H9 (cell line): ENCODE measurements around the gene BTBD1. TPM values are rescaled to one million over a fixed set of nuclear protein-coding genes. Genes with fewer than 3 reads are reported as not detected.

ENCODE experiments used
- DNase-seq: peaks from one replicate; pipeline ENCODE4 v3.0.0-alpha.2; 2017
- H2AFZ ChIP-seq: one replicate; pipeline ENCODE4 v1.6.1; 2013; ENCODE audit warnings: mild to moderate bottlenecking, low read length, control low read depth, moderate library complexity
- H2AK5ac ChIP-seq: 2 replicates; pipeline ENCODE4 v1.6.1; 2013; ENCODE audit warnings: low read length, control low read depth, mixed read lengths; ENCODE audit not compliant: insufficient read length
- H2BK120ac ChIP-seq: one replicate; pipeline ENCODE4 v1.6.1; 2013; ENCODE audit warnings: low read depth, mild to moderate bottlenecking, low read length, control low read depth, inconsistent platforms; ENCODE audit not compliant: poor library complexity, severe bottlenecking
- H2BK12ac ChIP-seq: 2 replicates; pipeline ENCODE4 v1.6.1; 2013; ENCODE audit warnings: low read length, control low read depth, mixed read lengths, low read depth; ENCODE audit not compliant: insufficient read length
- H2BK15ac ChIP-seq: 2 replicates; pipeline ENCODE4 v1.6.1; 2013; ENCODE audit warnings: low read depth, low read length, control low read depth
- H2BK20ac ChIP-seq: one replicate; pipeline ENCODE4 v1.6.1; 2013; ENCODE audit warnings: low read depth, mild to moderate bottlenecking, low read length, control low read depth, inconsistent platforms; ENCODE audit not compliant: poor library complexity, severe bottlenecking
- H2BK5ac ChIP-seq: 2 replicates; pipeline ENCODE4 v1.6.1; 2013; ENCODE audit warnings: low read length, control low read depth, mixed read lengths; ENCODE audit not compliant: insufficient read length
- H3K14ac ChIP-seq: 2 replicates; pipeline ENCODE4 v1.6.1; 2013; ENCODE audit warnings: low read length, control low read depth; ENCODE audit not compliant: insufficient read depth
- H3K18ac ChIP-seq: 2 replicates; pipeline ENCODE4 v1.6.1; 2013; ENCODE audit warnings: low read depth, mild to moderate bottlenecking, mixed read lengths, low read length, control low read depth; ENCODE audit not compliant: insufficient read length
- H3K23ac ChIP-seq: 2 replicates; pipeline ENCODE4 v1.6.1; 2013; ENCODE audit warnings: low read length, control low read depth, mixed read lengths, low read depth; ENCODE audit not compliant: insufficient read length
- H3K23me2 ChIP-seq: 2 replicates; pipeline ENCODE4 v1.6.1; 2013; ENCODE audit warnings: low read depth, mild to moderate bottlenecking, mixed read lengths, low read length, control low read depth; ENCODE audit not compliant: insufficient read length, poor library complexity, severe bottlenecking
- H3K27ac ChIP-seq: 2 replicates; pipeline ENCODE4 v1.5.1; 2013; ENCODE audit warnings: low read length, control low read depth, mixed read lengths, low read depth; ENCODE audit not compliant: insufficient read length
- H3K27me3 ChIP-seq: 2 replicates; pipeline ENCODE4 v1.6.1; 2013; ENCODE audit warnings: low read length, control low read depth, inconsistent platforms; ENCODE audit not compliant: insufficient read depth
- H3K4ac ChIP-seq: 2 replicates; pipeline ENCODE4 v1.6.1; 2013; ENCODE audit warnings: low read depth, mild to moderate bottlenecking, control low read depth, inconsistent platforms, low read length, moderate library complexity
- H3K4me1 ChIP-seq: 2 replicates; pipeline ENCODE4 v1.6.1; 2013; ENCODE audit warnings: low read length, control low read depth, inconsistent platforms; ENCODE audit not compliant: insufficient read depth
- H3K4me2 ChIP-seq: 2 replicates; pipeline ENCODE4 v1.6.1; 2013; ENCODE audit warnings: low read length, control low read depth, mixed read lengths; ENCODE audit not compliant: insufficient read length, insufficient read depth
- H3K56ac ChIP-seq: 2 replicates; pipeline ENCODE4 v1.6.1; 2013; ENCODE audit warnings: low read depth, mild to moderate bottlenecking, mixed read lengths, low read length, control low read depth; ENCODE audit not compliant: insufficient read length
- H3K79me1 ChIP-seq: 2 replicates; pipeline ENCODE4 v1.6.1; 2013; ENCODE audit warnings: low read depth, mild to moderate bottlenecking, moderate library complexity, low read length, control low read depth, inconsistent platforms; ENCODE audit not compliant: insufficient read depth, poor library complexity, severe bottlenecking
- H3K79me2 ChIP-seq: 2 replicates; pipeline ENCODE4 v1.6.1; 2013; ENCODE audit warnings: low read length, control low read depth, inconsistent platforms; ENCODE audit not compliant: insufficient read depth
- H3K9ac ChIP-seq: 2 replicates; pipeline ENCODE4 v1.6.1; 2013; ENCODE audit warnings: low read length, control low read depth, mixed read lengths; ENCODE audit not compliant: insufficient read length; ENCODE audit errors: extremely low read depth
- H3K9me3 ChIP-seq: one replicate; pipeline ENCODE4 v1.6.1; 2013; ENCODE audit warnings: low read depth, low read length, inconsistent platforms; ENCODE audit not compliant: control insufficient read depth
- H3T11ph ChIP-seq: one replicate; pipeline ENCODE4 v1.6.1; 2013; ENCODE audit warnings: mild to moderate bottlenecking, low read length, control low read depth, inconsistent platforms
- H4K20me1 ChIP-seq: one replicate; pipeline ENCODE4 v1.6.1; 2013; ENCODE audit not compliant: control insufficient read depth, insufficient read length, insufficient read depth
- H4K5ac ChIP-seq: 2 replicates; pipeline ENCODE4 v1.6.1; 2013; ENCODE audit warnings: low read depth, mild to moderate bottlenecking, mixed read lengths, low read length, control low read depth; ENCODE audit not compliant: insufficient read length
- H4K8ac ChIP-seq: replicated peaks from 2 replicates; pipeline ENCODE4 v1.6.1; 2013; ENCODE audit warnings: low read length, control low read depth, mixed read lengths, low read depth; ENCODE audit not compliant: insufficient read length
- H4K91ac ChIP-seq: 2 replicates; pipeline ENCODE4 v1.6.1; 2013; ENCODE audit warnings: low read depth, mild to moderate bottlenecking, moderate library complexity, mixed read lengths, low read length, control low read depth; ENCODE audit not compliant: insufficient read length
- H3K27ac Mint-ChIP-seq, 3 experiments: 2 replicates in 2 of 3; 3 replicates in 1 of 3; pipeline ENCODE4 v1.8.0; 2020 to 2021; ENCODE audit warnings: mixed read lengths in 3 of 3, mild to moderate bottlenecking in 1 of 3, moderate library complexity in 1 of 3
- H3K27me3 Mint-ChIP-seq: 2 replicates; pipeline ENCODE4 v1.8.0; 2021; ENCODE audit warnings: low read depth, mild to moderate bottlenecking, moderate library complexity, mixed read lengths
- H3K36me3 Mint-ChIP-seq, 3 experiments: 2 replicates in 2 of 3; 3 replicates in 1 of 3; pipeline ENCODE4 v1.8.0; 2020 to 2021; ENCODE audit warnings: low read depth in 3 of 3, mixed read lengths in 3 of 3; ENCODE audit not compliant: insufficient read depth in 1 of 3
- H3K4me1 Mint-ChIP-seq, 2 experiments: 2 replicates each; pipeline ENCODE4 v1.8.0; 2020; ENCODE audit warnings: mixed read lengths in 2 of 2
- H3K4me3 Mint-ChIP-seq, 2 experiments: 2 replicates in 1 of 2; 3 replicates in 1 of 2; pipeline ENCODE4 v1.8.0; 2020 to 2021; ENCODE audit warnings: mild to moderate bottlenecking in 2 of 2, mixed read lengths in 2 of 2, moderate library complexity in 1 of 2
- H3K9me3 Mint-ChIP-seq, 2 experiments: 2 replicates in 1 of 2; 3 replicates in 1 of 2; pipeline ENCODE4 v1.8.0; 2020; ENCODE audit warnings: mild to moderate bottlenecking in 2 of 2, mixed read lengths in 2 of 2, moderate library complexity in 1 of 2
- CTCF ChIP-seq: fragments of 200-600 bp; sonication (generic); conservative IDR thresholded peaks from 3 replicates; pipeline ENCODE4 v1.8.0; 2021; ENCODE audit warnings: antibody characterized with exemption, mild to moderate bottlenecking
- WGBS: extraction: QIAGEN DNeasy Blood & Tissue Kit; methylation state at CpG from one replicate; pipeline ENCODE4 v1.1.7; 2013; ENCODE audit warnings: missing lambda C conversion rate, low lambda C conversion rate, mixed read lengths; ENCODE audit not compliant: insufficient read length; ENCODE audit errors: extremely low coverage; 5-methylcytosine and 5-hydroxymethylcytosine counted together
- total RNA-seq: library from RNA; stranded (reverse); gene quantifications from 2 replicates; pipeline ENCODE4 v1.2.1, GENCODE V29; 2021

The BTBD1 gene
- total RNA-seq, 1 experiment from 2014 or later = 43.3 TPM

GRCh38 chr15:83066034-83066733 is 868 bp downstream of the BTBD1 start:
- Histone ChIP-seq H3K4me2 (peak overlapping the region; percentile 87), H4K5ac (no peak overlapping the region), H3K23ac (no peak overlapping the region), H3K18ac (no peak overlapping the region), H2AFZ (no peak overlapping the region), H3T11ph (no peak overlapping the region), H4K8ac (no peak overlapping the region), H3K4me1 (peaks cover 8% of the 10 kb centered on the region; the same call in 1 of the 2 replicates), H3K56ac (no peak overlapping the region), H3K9ac (peak overlapping the region; percentile 61), H4K20me1 (no peaks in the 10 kb centered on the region), H3K79me1 (peaks cover 4% of the 10 kb centered on the region), H2BK20ac (no peak overlapping the region), H3K79me2 (peaks cover 32% of the 10 kb centered on the region; the same call in 1 of the 2 replicates), H3K4ac (no peak overlapping the region), H2BK15ac (no peak overlapping the region), H2BK120ac (no peak overlapping the region), H3K27ac (no peak overlapping the region), H3K14ac (no peak overlapping the region), H3K9me3 (no peaks in the 10 kb centered on the region), H2BK12ac (no peak overlapping the region), H3K23me2 (peaks cover 6% of the 10 kb centered on the region), H4K91ac (no peak overlapping the region), H2BK5ac (no peak overlapping the region), H3K27me3 (no peaks in the 10 kb centered on the region), H2AK5ac (no peak overlapping the region)
- Mint-ChIP-seq H3K4me3 (peak overlapping the region in 1 of 2 experiments; percentile 90; a peak in 4 of 5 replicates), H3K27me3 (0 out of 2 replicates have a peak, but pooled peaks cover 2% of the 10 kb centered on the region), H3K4me1 (peaks cover 9 to 12% of the 10 kb centered on the region in 2 experiments), H3K27ac (peak overlapping the region in 2 of 3 experiments; percentile 48 to 87; a peak in 4 of 7 replicates), H3K36me3 (peaks cover 0 to 8% (median 7%) of the 10 kb centered on the region in 3 experiments; a peak in 4 of 7 replicates), H3K9me3 (peaks cover 10 to 14% of the 10 kb centered on the region in 2 experiments)
- WGBS = no CpG with 5 or more reads among the region's 42 CpGs
- no peak for TF ChIP-seq CTCF
- no peak for DNase-seq
